OCI-LY1 (cell line): ENCODE measurements around the gene SPON2.

ENCODE experiments used
- H2AFZ ChIP-seq: fragments of 200-600 bp; sonication (generic), shearing (Covaris generic); 2 replicates; pipeline ENCODE4 v1.6.0; 2014; ENCODE audit warnings: antibody characterized with exemption, mild to moderate bottlenecking, low read length
- H3F3A ChIP-seq: fragments of 200-600 bp; sonication (generic), shearing (Covaris generic); 2 replicates; pipeline ENCODE4 v1.6.0; 2014; ENCODE audit warnings: mild to moderate bottlenecking, antibody characterized with exemption, low read length, moderate library complexity; ENCODE audit not compliant: insufficient read depth
- H3K27ac ChIP-seq: fragments of 200-600 bp; sonication (generic); 2 replicates; pipeline ENCODE4 v1.5.1; 2014; ENCODE audit warnings: low read length, mixed run types, mild to moderate bottlenecking, low read depth; ENCODE audit not compliant: poor library complexity, severe bottlenecking
- H3K27me3 ChIP-seq: fragments of 200-600 bp; sonication (generic); 2 replicates; pipeline ENCODE4 v1.6.0; 2014; ENCODE audit warnings: antibody characterized with exemption, mild to moderate bottlenecking, low read length, moderate library complexity; ENCODE audit not compliant: insufficient read depth
- H3K36me3 ChIP-seq: fragments of 200-600 bp; sonication (generic); 2 replicates; pipeline ENCODE4 v1.6.1; 2014; ENCODE audit warnings: mild to moderate bottlenecking, antibody characterized with exemption, low read length, moderate library complexity, mixed read lengths; ENCODE audit not compliant: insufficient read depth
- H3K4me1 ChIP-seq: fragments of 200-600 bp; sonication (generic); 2 replicates; pipeline ENCODE4 v1.5.1; 2014; ENCODE audit warnings: mild to moderate bottlenecking, low read length, moderate library complexity; ENCODE audit not compliant: insufficient read depth, severe bottlenecking
- H3K4me2 ChIP-seq: fragments of 200-600 bp; sonication (generic), shearing (Covaris generic); 2 replicates; pipeline ENCODE4 v1.6.1; 2014; ENCODE audit warnings: low read length
- H3K4me3 ChIP-seq: fragments of 200-600 bp; sonication (generic); 2 replicates; pipeline ENCODE4 v1.5.1; 2014; ENCODE audit warnings: low read length, low read depth, mild to moderate bottlenecking, mixed read lengths; ENCODE audit not compliant: poor library complexity, severe bottlenecking
- H3K79me2 ChIP-seq: fragments of 200-600 bp; shearing (Covaris generic); 2 replicates; pipeline ENCODE4 v1.6.1; 2016; ENCODE audit warnings: mixed run types, low read length, mixed read lengths; ENCODE audit not compliant: insufficient read depth
- H3K9ac ChIP-seq: fragments of 200-600 bp; sonication (generic), shearing (Covaris generic); 2 replicates; pipeline ENCODE4 v1.6.1; 2014; ENCODE audit warnings: mild to moderate bottlenecking, low read length, mixed read lengths
- H3K9me2 ChIP-seq: fragments of 200-600 bp; sonication (generic), shearing (Covaris generic); 2 replicates; pipeline ENCODE4 v1.6.1; 2014; ENCODE audit warnings: low read depth, mild to moderate bottlenecking, low read length, mixed read lengths
- H3K9me3 ChIP-seq: fragments of 200-600 bp; shearing (Covaris generic); 2 replicates; pipeline ENCODE4 v1.6.1; 2014; ENCODE audit warnings: low read length, mixed read lengths
- H4K20me1 ChIP-seq: fragments of 200-600 bp; sonication (generic), shearing (Covaris generic); 2 replicates; pipeline ENCODE4 v1.6.0; 2016; ENCODE audit warnings: mild to moderate bottlenecking, low read length; ENCODE audit not compliant: insufficient read depth
- EZH2 ChIP-seq: fragments of 200-600 bp; sonication (generic), shearing (Covaris generic); IDR thresholded peaks from 2 replicates; pipeline ENCODE4 v1.8.0; 2017; ENCODE audit warnings: borderline replicate concordance, mixed run types, mild to moderate bottlenecking, antibody characterized with exemption, low read length, moderate library complexity, mixed read lengths
- TF ChIP-seq, protein P1 (sequence below): fragments of 200-600 bp; sonication (generic), shearing (Covaris generic); IDR thresholded peaks from 2 replicates; pipeline ENCODE4 v1.5.1; 2017; ENCODE audit warnings: mild to moderate bottlenecking, antibody characterized with exemption, low read length, moderate library complexity, mixed read lengths

Gene SPON2

GRCh38 chr4:1122505-1122904 is 49.9 kb downstream of the SPON2 start:
- no peaks in the 10 kb centered on the region for H3K9me2 ChIP-seq
- H3F3A ChIP-seq = no peaks in the 10 kb centered on the region
- H2AFZ ChIP-seq = no peak overlapping the region
- H3K36me3 ChIP-seq = no peaks in the 10 kb centered on the region
- no peaks in the 10 kb centered on the region for H3K27me3 ChIP-seq
- no peak overlapping the region for H3K27ac ChIP-seq
- H3K9ac ChIP-seq = no peak overlapping the region
- no peaks in the 10 kb centered on the region for H4K20me1 ChIP-seq
- no peaks in the 10 kb centered on the region for H3K79me2 ChIP-seq
- no peaks in the 10 kb centered on the region for H3K4me1 ChIP-seq
- H3K9me3 ChIP-seq = no peaks in the 10 kb centered on the region
- no peak overlapping the region for H3K4me2 ChIP-seq
- TF ChIP-seq EZH2 = no peak
- TF ChIP-seq, protein P1, sequence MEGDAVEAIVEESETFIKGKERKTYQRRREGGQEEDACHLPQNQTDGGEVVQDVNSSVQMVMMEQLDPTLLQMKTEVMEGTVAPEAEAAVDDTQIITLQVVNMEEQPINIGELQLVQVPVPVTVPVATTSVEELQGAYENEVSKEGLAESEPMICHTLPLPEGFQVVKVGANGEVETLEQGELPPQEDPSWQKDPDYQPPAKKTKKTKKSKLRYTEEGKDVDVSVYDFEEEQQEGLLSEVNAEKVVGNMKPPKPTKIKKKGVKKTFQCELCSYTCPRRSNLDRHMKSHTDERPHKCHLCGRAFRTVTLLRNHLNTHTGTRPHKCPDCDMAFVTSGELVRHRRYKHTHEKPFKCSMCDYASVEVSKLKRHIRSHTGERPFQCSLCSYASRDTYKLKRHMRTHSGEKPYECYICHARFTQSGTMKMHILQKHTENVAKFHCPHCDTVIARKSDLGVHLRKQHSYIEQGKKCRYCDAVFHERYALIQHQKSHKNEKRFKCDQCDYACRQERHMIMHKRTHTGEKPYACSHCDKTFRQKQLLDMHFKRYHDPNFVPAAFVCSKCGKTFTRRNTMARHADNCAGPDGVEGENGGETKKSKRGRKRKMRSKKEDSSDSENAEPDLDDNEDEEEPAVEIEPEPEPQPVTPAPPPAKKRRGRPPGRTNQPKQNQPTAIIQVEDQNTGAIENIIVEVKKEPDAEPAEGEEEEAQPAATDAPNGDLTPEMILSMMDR = no peak
- H3K4me3 ChIP-seq = no peak overlapping the region
